Stimulated activated CD4-positive, alpha-beta T cell treated with anti-CD3 and anti-CD28 coated beads, Interleukin-1b, Interleukin-23, amount 100 ng/mL, for 4 hours (primary cell): ENCODE results near the gene SDS.

Experiments
- DNase-seq, 2 donors: peaks; one replicate each; pipeline ENCODE4 v3.0.0-alpha.2; 2020; ENCODE audit warnings: low read depth in 2 of 2

SDS gene

DNA sequence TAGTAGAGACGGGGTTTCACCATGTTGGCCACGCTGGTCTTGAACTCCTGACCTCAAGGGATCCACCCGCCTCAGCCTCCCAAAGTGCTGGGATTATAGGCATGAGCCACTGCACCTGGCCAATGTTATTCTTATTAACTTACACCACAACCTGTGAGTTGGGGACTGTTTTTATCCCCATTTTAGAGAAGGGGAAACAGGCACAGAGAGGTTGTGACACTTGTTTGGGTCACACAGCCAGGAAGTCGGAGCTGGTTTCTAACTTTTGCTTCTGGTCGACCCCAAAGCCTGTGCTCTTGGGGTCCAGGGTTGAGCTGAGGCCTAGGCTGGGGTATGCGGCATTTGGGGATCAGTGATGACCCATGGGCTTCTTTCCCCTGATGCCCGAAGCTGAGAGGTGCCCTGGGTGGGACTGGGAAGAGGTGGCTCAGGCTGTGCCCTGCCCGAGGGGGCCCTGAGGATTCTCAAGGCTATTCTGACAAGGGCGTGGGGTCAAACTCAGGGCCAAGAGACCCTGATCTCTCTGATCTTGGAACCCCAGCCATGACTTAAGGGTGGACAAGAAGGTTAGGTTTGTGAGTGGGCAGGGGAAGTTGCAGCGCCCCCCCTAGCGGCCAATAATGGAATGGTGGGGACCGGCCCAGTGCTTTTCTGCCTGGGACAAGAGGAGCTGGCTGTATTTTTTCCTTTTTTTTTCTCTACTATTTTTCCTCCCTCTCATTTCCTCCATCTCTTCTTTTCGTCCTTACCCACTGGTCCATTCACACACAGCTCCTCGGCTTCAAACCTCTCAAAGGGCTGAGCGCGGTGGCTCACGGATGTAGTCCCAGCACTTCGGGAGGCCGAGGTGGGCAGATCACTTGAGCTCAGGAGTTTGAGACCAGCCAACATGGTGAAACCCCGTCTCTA, 21.5 kb upstream of the SDS start:
- DNase-seq = peak; percentile 42 to 50

DNA sequence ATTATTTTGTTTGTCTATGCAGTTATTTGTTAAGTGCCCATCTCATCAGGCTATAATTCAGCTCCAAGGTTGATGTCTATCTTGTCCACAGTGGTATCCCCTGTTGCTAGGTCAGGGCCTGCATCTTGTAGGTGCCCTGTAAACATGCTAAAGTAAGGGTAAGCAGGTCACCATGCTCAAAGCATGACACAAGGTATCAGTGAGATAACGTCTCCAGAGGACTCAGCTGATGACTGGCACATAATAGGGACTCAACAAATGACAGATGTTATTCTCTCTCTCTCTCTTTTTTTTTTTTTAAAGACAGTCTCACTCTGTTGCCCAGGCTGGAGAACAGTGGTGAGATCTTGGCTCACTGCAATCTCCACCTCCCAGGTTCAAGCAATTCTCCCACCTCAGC, 20.8 kb upstream of the SDS start:
- DNase-seq = no peak

DNA sequence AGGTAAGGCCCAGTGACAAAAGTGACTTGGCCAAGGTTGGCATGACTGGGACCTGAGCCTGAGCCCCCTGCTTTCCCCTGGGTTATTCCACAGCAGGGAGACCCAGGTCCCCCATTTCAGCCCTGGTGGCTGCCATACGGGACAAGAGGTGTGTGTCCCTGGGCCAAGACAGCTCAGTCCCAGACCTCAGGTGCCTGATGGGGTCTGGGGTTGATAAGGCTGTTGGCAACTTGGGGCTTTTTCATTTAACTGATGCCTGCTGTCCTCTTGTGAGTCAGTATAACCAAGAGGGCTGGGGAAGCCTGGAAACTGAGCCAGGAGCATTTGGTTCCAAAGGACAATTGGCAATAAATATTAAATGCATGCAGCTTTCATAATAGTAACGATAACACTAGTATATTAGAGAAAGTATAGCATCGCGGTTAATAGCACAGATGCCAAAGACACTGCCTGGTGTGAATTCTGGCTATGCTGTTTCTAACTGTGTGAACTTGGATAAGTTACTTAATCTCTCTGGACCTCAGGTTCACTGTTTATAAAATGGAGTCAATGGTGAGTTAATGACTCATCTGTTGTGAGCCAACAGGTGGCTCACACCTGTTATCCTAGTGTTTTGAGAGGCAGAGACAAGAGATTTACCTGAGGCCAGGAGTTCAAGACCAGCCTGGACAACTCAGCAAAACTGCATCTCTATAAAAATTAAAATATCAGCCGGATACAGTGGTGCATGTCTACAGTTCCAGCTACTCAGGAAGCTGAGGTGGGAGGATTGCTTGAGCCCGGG, 19.4 kb upstream of the SDS start:
- no peak for DNase-seq

DNA sequence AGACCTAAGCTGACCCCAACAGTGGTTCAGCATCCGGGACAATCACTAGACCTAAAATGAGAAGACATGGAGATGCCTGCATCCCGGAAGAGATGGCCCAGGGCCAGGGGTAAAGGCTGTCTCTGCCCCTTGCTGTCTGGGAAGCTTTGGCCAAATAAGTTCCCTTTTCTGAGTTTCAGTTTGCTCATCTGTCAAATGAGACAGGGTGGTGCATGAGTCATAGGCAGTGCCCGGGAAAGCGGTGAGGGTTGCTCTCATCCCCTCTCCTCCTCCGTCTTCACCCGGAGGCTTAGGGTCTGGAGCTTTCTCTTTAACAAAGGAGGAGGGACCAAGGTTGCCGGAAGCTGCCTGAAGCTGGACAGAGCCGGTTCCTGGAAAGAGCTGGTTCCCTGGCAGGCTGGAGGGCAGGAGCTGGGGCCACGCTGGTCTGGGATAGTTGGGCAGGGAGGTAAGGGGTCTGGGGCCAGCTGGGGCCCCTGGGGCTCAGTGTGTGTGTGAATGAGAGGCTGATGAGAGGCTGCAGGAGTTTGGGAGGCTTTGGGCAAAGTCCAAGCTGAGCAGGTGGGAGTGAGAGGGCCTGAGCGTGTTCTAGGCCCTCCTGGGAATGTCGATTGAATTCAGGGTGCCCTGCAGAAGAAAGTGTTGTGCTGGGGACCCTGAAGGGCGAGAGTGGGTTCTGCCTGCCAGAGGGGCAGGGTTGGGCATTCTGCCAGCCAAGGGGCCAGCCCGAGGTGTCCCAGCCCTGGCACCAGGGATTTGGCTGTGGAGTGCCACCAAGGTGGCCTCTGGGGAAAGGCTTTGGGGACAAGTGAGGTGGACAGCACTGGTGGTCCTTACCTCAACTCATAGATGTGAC, 18.6 kb upstream of the SDS start, which contains the start of gene SDSL:
SDSL (plus strand) TSS at position 351 of the 856 bp plus-strand sequence. CDS start 5,603 bp downstream, outside the sequence.
- no peak for DNase-seq

DNA sequence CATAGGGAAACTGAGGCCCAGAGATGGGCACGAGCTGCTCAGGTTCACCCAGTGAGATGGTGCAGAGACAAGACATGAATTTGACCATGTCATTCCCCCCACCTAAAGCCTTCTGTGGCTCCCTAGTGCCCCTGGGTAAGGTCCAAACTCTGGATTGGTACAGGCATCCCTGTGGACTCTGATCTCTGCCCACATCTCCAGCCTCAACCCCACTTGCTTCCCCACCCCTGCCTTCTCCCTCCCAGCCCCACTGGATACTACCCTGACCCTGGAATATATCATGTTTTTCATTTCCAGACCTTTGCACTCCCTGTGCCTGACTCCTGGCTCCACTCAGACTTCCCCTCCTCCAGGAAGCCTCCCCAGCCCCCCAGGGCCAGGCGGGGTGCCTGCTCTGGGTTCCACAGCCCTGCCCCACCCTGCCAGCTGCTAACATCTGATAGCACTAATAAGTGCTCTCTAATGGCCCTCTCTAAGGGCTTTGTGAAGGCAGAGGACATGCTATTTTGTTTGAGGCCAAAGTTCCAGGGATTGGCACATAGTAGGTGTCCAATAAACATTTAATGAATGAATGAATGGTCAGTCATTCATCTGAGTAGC, 17.4 kb upstream of the SDS start:
- DNase-seq = no peak

DNA sequence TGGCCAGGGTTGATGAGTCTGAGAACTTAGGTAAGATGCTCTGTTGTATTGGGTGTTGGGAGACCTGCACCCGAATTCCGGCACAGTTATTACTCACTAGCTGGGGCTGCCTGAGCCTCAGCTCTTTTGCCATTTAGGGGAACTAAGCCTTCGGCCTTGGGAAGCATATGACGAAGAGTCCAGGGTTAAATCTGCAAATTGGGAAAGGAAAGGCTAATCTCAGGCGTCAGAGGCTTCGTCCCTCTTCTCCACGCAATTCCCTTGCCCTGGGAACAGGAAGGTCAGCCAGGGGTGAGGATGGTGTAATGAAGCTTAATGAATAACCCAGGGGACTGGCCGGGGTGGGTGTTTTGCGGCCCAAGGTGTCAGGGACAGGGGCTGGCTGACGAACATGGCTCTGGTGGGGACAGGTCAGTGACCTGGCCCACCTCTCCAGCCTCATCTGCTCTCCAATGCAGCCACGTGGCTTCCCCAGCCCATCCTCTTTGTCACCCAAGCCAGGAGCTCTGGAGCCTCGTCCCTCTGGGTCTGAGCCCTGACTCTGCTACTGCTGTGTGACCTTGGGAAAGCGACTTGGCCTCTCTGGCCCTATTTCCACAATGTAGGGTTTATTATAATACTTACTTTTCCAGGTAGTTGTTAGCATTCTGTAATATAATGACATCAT, 14.7 kb upstream of the SDS start:
- no peak for DNase-seq

DNA sequence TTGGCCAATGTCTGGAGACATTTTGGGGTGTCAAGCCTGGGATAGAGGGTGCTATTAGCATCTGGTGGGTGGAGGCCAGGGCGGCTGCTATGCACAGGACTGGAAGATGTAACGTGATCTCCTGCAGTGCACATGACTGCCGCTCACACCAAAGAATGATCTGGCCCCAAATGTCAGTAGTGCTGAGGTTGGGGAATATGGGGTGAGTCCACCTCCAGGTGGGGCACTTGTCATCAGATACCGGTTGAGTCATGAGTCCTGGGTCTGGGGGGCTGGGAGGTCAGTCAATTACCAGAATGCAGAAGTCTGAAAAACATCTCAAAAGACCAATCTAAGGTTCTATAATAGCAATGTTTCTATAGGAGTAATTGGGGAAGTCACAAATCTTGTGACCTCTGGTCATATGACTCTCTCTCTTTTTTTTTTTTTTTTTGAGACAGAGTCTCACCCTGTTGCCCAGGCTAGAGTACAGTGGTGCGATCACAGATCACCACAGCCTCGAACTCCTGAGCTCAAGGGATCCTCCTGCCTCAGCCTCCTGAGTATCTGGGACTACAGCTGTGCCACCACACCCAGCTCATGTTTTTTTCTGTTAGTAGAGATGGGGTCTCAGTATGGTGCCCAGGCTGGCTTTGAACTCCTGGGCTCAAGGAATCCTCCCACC, 12.5 kb upstream of the SDS start:
- no peak for DNase-seq

DNA sequence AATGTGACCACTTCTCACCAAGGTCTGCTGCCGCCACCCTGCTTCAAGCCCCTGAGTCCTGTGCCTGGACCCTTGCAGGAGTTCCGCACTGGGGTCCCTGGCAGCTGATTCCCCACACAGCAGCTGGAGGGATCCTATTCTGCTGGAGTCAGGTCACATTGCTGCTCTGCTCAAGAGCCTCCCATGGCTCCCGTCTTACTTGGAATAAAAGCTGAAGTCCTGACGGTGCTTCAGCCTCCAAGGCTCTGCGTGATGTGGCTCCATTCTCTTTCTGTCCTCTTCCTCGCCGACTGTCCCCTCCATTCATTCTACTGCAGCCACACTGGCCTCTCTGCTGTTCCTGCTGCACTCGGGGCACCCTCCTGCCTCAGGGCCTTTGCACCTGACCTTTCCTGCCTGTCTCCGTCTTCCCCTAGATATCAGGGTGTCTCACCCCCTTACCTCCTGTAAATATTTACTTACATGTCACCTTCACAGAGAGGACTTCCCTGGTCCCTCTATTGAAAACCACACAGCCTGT, 10.9 kb upstream of the SDS start:
- no peak for DNase-seq

DNA sequence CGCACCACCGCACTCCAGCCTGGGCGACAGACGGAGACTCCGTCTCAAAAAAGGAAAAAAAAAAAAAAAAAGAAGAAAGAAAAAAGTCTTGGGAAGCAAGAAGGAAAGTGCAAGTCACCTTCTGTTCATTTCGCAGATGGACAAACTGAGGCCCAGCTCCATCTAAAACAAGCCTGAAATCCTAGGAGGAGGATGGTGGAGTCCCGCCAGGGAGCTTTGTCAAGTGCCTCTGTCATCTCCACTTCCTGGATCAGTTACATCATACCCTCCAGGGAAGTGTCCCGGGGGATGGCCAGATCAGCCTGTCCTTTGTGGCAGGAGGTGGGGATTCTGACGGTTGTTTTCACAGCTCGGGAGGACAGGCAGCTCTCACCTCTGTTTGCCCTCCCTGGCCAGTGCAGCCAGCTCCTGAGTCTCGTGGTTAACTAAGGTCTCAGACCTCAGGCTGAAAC, 9.8 kb upstream of the SDS start:
- DNase-seq = no peak

DNA sequence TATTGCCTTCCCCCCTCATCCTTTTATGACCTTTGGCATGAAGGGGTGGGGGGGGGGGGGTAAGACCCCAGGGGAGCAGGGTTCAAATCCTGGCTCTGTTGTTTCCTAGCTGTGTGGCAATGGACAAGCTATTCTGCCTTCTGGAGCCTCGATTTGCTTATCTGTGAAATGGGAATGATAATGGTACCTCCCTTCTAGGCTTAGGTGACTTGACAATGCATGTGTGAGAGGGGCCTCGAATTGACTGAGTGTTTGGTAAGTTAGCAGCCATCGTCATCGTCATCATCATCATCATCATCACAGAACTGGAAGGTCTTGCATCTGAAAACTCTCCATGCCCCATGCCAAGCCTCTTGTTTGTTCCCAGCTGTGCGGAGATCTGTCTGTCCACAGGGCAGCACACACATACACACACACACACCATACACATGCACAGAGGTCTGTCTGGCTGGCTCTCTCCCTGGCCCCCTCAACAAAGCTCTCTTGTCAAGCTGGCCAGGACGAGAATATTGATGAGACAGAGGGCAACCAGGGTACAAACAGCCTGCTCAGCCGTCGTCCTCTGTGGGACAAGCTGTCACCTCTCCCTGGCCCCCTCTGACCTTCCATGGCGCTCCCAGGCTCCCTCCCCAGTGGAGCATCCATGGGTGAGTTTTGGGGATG, 5.9 kb upstream of the SDS start:
- DNase-seq = no peak

DNA sequence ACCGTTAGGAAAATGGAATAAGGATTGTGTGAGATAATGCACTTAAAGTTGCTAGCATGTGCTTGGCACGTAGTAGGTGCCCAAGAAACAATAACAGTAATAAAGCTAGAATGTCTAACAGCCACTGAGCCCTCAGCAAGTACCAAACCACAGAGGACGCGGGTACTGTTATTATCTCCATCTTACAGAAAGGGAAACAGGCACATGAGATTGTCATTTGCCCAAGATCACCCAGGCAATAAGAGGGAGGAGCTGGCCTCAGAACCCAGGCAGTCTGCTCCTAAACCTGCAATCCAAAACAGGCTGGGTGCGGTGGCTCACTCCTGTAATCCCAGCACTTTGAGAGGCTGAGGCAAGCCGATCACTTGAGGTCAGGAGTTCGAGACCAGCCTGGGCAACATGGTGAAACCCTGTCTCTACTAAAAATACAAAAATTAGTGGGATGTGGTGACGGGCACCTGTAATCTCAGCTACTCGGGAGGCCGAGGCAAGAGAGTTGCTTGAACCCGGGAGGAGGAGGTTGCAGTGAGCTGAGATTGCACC, 5.1 kb upstream of the SDS start:
- DNase-seq = no peak

DNA sequence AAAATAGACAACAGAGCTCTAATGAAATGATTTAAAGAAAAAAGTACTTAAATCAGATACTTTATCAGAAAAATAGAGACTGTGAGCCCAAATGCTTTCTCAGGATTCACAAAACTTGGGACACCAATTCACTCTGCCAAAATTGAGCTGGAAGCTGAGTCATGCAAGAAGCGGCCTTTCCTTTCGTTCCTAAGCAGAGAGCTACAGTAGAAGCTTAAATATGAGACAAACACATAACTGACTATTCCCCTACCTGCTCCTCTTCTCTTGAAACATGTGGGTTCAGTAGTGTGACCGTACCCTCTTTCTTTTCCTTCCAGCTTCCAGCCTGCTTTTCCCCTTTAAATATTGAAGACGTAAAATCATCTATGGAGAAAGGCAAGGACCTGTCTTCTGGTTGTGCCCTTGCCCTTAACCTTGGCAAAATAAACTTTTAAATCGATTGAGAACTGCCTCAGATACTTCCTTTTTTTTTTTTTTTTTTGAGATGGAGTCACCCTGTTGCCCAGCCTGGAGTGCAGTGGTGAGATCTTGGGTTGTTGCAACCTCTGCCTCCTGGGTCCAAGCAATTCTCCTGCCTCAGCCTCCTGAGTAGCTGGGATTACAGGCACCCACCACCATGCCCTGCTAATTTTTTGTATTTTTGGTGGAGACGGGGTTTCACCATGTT, 4.4 kb upstream of the SDS start:
- no peak for DNase-seq

DNA sequence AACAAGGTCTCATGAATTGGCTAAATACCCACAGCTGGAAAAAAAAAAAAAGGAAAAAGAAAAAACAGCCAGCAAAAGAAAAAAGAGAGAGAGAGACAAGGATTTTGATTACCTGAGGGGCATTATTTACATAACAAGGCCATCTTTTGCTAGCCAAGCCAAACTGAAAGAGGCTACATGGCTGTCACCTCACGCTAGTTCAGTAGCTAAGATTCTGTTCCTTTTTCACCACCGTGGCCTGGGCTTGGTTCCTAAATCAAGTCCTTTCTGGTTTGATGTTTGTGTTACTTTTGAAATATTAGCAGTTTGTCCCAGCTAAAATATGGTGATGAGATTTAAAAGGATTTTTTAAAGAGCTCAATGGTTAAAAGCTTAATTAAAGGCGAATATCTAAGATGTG, 2.0 kb upstream of the SDS start:
- no peak for DNase-seq

DNA sequence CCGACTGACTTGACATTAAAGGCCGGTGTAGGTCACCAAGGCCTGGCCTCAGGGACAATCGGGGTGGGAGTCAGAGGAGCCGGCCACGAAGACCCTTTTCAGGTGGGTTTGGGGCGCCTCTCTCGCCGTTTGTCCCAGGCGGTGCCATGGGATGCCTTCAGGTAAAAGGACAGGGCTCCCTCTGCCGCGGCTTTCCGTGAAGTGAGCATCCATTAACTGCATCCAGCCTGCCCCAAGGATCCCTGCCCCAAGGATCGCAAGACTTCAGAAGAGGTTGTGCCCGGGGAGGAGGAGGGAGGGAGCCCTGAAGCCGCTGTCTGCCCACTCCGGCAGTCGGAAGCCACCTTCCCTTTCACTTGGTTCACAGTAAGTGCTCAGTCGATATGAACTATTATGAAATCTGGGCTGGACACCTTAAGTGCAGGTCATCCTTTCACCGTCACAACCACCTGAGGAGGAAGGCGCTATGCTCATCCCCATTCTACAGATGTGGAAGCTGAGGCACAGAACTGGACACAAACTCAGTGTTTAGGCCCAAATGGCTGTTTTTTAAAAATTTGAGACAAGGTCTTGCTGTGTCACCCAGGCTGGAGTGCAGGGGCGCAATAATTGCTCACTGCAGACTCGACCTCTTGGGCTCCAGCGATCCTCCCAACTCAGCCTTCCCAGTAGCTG, 964 bp downstream of the SDS start:
- DNase-seq = no peak

DNA sequence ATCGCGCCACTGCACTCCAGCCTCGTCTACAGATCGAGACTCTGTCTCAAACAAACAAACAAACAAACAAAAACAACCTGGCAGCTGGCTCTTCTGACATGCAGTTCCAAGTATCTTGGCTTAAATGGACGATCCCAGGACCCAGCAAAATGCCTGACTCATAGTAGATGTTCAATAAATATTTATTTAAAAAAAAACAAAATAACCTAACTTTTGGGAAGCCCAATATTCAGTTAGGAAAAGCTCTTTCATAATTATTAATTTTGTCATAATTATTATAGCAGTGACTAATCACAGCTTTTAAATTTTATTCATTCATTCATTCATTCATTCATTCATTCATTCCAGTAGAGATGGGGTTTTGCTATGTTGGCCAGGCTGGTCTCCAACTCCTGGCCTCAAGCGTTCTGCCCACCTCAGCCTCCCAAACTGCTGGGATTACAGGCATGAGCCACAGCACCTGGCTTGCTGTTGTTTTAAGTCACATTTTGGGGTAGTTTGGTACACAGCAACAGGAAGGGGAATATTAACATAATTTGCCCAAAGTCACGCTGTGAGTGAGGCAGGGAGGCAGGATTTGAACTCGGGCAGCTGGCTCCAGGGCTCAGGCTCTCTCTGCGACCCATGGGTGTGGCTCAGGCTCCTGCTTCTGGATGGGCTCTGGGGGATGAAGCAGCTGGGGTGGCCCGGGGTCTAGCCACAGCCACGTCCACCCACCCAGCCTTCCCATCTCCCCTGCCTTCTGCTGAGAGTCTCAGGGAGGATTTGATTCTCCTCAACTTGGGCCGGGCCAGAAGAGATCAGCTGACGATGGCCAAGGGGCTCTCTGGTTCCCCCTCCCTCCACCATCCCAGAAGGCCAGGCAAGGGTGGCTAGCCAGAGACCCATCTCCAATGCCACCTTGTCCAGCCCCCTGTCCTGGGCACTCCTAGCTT, 2.4 kb downstream of the SDS start:
- DNase-seq = no peak

DNA sequence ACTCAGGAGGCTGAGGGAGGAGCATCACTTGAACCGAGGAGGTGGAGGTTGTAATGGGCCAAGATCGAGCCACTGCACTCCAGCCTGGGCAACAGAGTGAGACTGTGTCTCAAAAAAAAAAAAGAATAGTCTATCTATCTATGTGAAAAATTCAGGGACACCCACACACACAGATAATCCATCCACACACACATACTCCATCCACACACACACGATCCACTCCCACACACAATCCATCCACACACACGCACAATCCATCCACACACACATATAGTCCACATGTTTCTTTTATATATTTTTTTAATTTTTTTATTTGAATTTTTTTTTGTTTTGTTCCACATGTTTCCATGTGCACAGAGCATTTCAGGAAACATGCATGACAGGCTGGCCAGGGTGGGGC, 3.3 kb downstream of the SDS start:
- no peak for DNase-seq

DNA sequence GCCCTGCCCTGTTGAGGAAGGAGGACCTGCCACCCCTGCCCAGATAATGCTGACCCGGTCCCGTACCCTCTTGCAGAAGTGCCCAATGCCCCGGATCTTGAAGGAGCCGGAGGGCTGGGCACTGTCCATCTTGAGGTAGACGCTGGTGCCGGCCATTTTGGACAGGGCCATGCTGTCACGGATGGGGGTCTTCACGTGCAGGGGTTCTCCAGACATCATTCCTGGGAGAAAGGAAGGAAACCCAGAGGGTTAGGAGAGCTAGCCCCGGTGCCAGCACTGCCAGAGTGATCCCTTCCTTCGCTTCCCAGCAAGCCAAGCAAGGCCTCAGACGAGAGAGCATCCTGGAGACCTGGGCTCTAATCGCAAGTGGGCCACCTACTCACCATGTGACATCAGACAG, 4.2 kb downstream of the SDS start:
- DNase-seq = no peak
